ENCODE measurements around the gene FAM204A. TPM values are rescaled to one million over a fixed set of nuclear protein-coding genes. Genes with fewer than 3 reads are reported as not detected.
A peak's percentile ranks its signal among the peaks of the same experiment; 100 is the strongest.

Gene FAM204A
- total and polyA plus RNA-seq, 10 of the 15 experiments (the other 5 are each of a cell fraction or from before 2014, with no cell fraction given) = 24.5 to 96.0 (median 67.6) TPM

GRCh38 chr10:118340486-118340885 lies 1.6 kb downstream of the FAM204A start:
- FAIRE-seq = no peak
- Histone ChIP-seq H2AFZ (ENCODE audit: control insufficient read depth, low read depth, low read length) (no peak overlapping the region), H3K9ac (ENCODE audit: control insufficient read depth, insufficient read depth, low read length) (no peak overlapping the region), H3K9me3 (replicated peaks; ENCODE audit: control insufficient read depth, insufficient read depth, low read length) (no peaks in the 10 kb centered on the region; the same call in 2 of the 3 replicates), H3K79me2 (ENCODE audit: control insufficient read depth, insufficient read depth, low read length) (peaks cover 33% of the 10 kb centered on the region), H4K20me1 (ENCODE audit: control insufficient read depth, insufficient read depth) (no peaks in the 10 kb centered on the region), H3K4me2 (ENCODE audit: control insufficient read depth, insufficient read depth) (peak overlapping the region; percentile 91), H3K4me1 (ENCODE audit: control insufficient read depth, insufficient read depth, low read length) (no peaks in the 10 kb centered on the region), H3K4me3 (peak overlapping the region; percentile 94), H3K27me3 (replicated peaks in 1 of 2; ENCODE audit: control insufficient read depth in 2 of 2, insufficient read depth in 2 of 2, low read length in 1 of 2) (no peaks in the 10 kb centered on the region), H3K36me3 (ENCODE audit: control insufficient read depth in 2 of 2, insufficient read depth in 2 of 2, low read length in 1 of 2) (peaks cover 3 to 5% of the 10 kb centered on the region in 2 experiments; a peak in 3 of 4 replicates), H3K27ac (ENCODE audit: control insufficient read depth, insufficient read depth) (0 out of 2 replicates have a peak overlapping the region, but pooled peaks have one; percentile 8)
- POLR2A ChIA-PET = no interaction called here
- no TSS peak for BruUV-seq (replicated peaks)
- CTCF ChIA-PET = interaction anchor here (0.6 to 1.3 kb wide), 2 partner anchors 25 to 47 kb away, joined by 3 read pairs; no protein-coding TSS in a partner anchor
- intact Hi-C loops (cut with micrococcal nuclease; ENCODE audit: unreplicated experiment) = no loop called here
- SMC1A ChIA-PET (ENCODE audit: uncharacterized antibody, unreplicated experiment) = interaction anchor here (1.4 to 2.2 kb wide), 3 partner anchors 9 to 65 kb away, joined by 3 to 9 read pairs (median 4); no protein-coding TSS in a partner anchor
- TF ChIP-seq NFYA (IDR thresholded peaks at IDR 0.05; ENCODE audit: borderline replicate concordance, low read depth, low read length) = no peak
- peak; percentile 68 for TF ChIP-seq GABPA (IDR thresholded peaks at IDR 0.05; ENCODE audit: low read depth)
- in situ Hi-C loops (cut with MboI) = no loop called here
- DNase-seq (ENCODE audit: low read depth, low spot score) = no peak
- 100% methylated on average over 2 of the region's 2 CpGs for WGBS (ENCODE audit: insufficient coverage, insufficient replicate concordance, low lambda C conversion rate, missing lambda C conversion rate)
- RAD21 ChIA-PET (ENCODE audit: unreplicated experiment) = no interaction called here
- ATAC-seq = peak; percentile 30

- no peaks in the 10 kb centered on the region for H3K4me1 ChIP-seq (ENCODE audit: control insufficient read depth, insufficient read depth, low read length)
- no peak for TF ChIP-seq EED (IDR thresholded peaks at IDR 0.05; ENCODE audit: low read depth)
- TF ChIP-seq RELB (IDR thresholded peaks at IDR 0.05; ENCODE audit: low read depth) = no peak
- ATAC-seq (no peak), FAIRE-seq (no peak), DNase-seq (ENCODE audit: low read depth, low spot score) (no peak)
- in situ Hi-C loops (cut with MboI) (no loop called here), intact Hi-C loops (cut with micrococcal nuclease; ENCODE audit: unreplicated experiment) (no loop called here)
- no peaks in the 10 kb centered on the region for H4K20me1 ChIP-seq (ENCODE audit: control insufficient read depth, insufficient read depth)
- H3K27me3 ChIP-seq (replicated peaks in 1 of 2; ENCODE audit: control insufficient read depth in 2 of 2, insufficient read depth in 2 of 2, low read length in 1 of 2) = no peaks in the 10 kb centered on the region
- peaks cover 33% of the 10 kb centered on the region for H3K79me2 ChIP-seq (ENCODE audit: control insufficient read depth, insufficient read depth, low read length)
- peak overlapping the region; percentile 4; the same call in 1 of the 2 replicates for H3K9ac ChIP-seq (ENCODE audit: control insufficient read depth, insufficient read depth, low read length)
- H3K9me3 ChIP-seq (replicated peaks; ENCODE audit: control insufficient read depth, insufficient read depth, low read length) = no peaks in the 10 kb centered on the region; the same call in 2 of the 3 replicates
- ChIA-PET POLR2A (no interaction called here), CTCF (interaction anchor here (0.7 to 4.0 kb wide), 2 partner anchors 10 to 121 kb away, joined by 3 to 14 read pairs; no protein-coding TSS in a partner anchor), SMC1A (ENCODE audit: uncharacterized antibody, unreplicated experiment) (interaction anchor here (1.5 to 2.2 kb wide), 3 partner anchors 8 to 27 kb away, joined by 3 to 9 read pairs (median 4); no protein-coding TSS in a partner anchor), RAD21 (ENCODE audit: unreplicated experiment) (no interaction called here)
- H2AFZ ChIP-seq (ENCODE audit: control insufficient read depth, low read depth, low read length) = no peak overlapping the region
- H3K4me2 ChIP-seq (ENCODE audit: control insufficient read depth, insufficient read depth) = no peak overlapping the region
- peak overlapping the region; percentile 19; the same call in 1 of the 2 replicates for H3K4me3 ChIP-seq
- H3K27ac ChIP-seq (ENCODE audit: control insufficient read depth, insufficient read depth) = no peak overlapping the region
- no TSS peak for BruUV-seq (replicated peaks)
- H3K36me3 ChIP-seq (ENCODE audit: control insufficient read depth in 2 of 2, insufficient read depth in 2 of 2, low read length in 1 of 2) = peaks cover 4 to 5% of the 10 kb centered on the region in 2 experiments; a peak in 3 of 4 replicates
- WGBS (ENCODE audit: insufficient coverage, insufficient replicate concordance, low lambda C conversion rate, missing lambda C conversion rate) = 98% methylated on average over 3 of the region's 3 CpGs
Observed at GRCh38 chr10:118339111-118339510, 3.0 kb downstream of the FAM204A start.
